Transverse colon (tissue), 3 donors: ENCODE results near the gene MSL1.

Source experiments
- CTCF ChIP-seq, 5 experiments: fragments of 200-600 bp in 3 of 5; fragments of 450-650 bp in 2 of 5; sonication (generic) in 3 of 5; IDR thresholded peaks; 1 replicate in 2 of 5; 2 replicates in 3 of 5; pipeline ENCODE4 v1.5.1; 2016 to 2017; ENCODE audit warnings: antibody characterized with exemption in 5 of 5, inconsistent platforms in 3 of 5, mild to moderate bottlenecking in 2 of 5, moderate library complexity in 1 of 5
- EP300 ChIP-seq: sonication (generic); formaldehyde crosslinking; IDR thresholded peaks from one replicate; pipeline ENCODE4 v1.6.1; 2017; ENCODE audit warnings: antibody characterized with exemption, low read depth

GRCh38 chr17:40115101-40115436 lies 6.7 kb upstream of the MSL1 start:
- TF ChIP-seq CTCF (IDR thresholded peaks at IDR 0.05) (no peak), EP300 (no peak)
